Keratinocyte (primary cell): ENCODE measurements around the gene LMOD2.

Source experiments
- EZH2 ChIP-seq: IDR thresholded peaks from one replicate; pipeline ENCODE4 v1.6.1; 2012; ENCODE audit warnings: inconsistent platforms, mild to moderate bottlenecking, low read length, moderate library complexity
- TF ChIP-seq, protein P1 (sequence below), 3 experiments: IDR thresholded peaks in 1 of 3; conservative IDR thresholded peaks in 1 of 3; optimal IDR thresholded peaks in 1 of 3; 2 replicates in 2 of 3; 3 replicates in 1 of 3; pipeline versions ENCODE3 to v1.5.1; 2011; ENCODE audit warnings: low read length in 3 of 3, mild to moderate bottlenecking in 3 of 3, moderate library complexity in 2 of 3, control low read depth in 1 of 3, inconsistent platforms in 1 of 3; ENCODE audit not compliant: insufficient read depth in 2 of 3; ENCODE audit errors: extremely low read depth in 1 of 3

DNA sequence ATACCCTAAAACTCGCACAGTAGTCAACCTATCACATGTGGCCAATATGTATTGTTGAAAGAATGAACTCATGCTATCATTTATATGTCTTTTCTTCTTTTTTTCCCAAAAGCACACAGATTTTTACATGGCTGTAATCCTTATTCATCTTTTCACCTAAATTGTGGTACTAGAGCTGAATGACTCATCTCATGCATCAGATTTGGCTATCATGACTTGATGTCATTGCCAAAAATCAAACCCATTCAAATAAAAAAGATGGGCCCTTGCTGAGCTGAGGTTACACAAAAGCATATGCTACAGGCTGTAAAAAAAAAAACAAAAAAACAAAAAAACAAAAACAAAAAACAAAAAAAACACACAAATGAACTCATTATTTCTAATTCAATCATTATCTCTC, 3.3 kb upstream of the LMOD2 start:
- TF ChIP-seq EZH2, result no peak
- TF ChIP-seq, protein P1, sequence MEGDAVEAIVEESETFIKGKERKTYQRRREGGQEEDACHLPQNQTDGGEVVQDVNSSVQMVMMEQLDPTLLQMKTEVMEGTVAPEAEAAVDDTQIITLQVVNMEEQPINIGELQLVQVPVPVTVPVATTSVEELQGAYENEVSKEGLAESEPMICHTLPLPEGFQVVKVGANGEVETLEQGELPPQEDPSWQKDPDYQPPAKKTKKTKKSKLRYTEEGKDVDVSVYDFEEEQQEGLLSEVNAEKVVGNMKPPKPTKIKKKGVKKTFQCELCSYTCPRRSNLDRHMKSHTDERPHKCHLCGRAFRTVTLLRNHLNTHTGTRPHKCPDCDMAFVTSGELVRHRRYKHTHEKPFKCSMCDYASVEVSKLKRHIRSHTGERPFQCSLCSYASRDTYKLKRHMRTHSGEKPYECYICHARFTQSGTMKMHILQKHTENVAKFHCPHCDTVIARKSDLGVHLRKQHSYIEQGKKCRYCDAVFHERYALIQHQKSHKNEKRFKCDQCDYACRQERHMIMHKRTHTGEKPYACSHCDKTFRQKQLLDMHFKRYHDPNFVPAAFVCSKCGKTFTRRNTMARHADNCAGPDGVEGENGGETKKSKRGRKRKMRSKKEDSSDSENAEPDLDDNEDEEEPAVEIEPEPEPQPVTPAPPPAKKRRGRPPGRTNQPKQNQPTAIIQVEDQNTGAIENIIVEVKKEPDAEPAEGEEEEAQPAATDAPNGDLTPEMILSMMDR (optimal IDR thresholded peaks at IDR 0.05 in 1 of 3, IDR thresholded peaks at IDR 0.05 in 1 of 3, conservative IDR thresholded peaks at IDR 0.05 in 1 of 3; ENCODE audit: extremely low read depth in 1 of 3, insufficient read depth in 2 of 3, low read length in 3 of 3), result no peak
